GM21526 (cell line): Measurements from ENCODE around the gene CRYAA.

Source experiments
- ATAC-seq: cut with Tn5 transposase; IDR thresholded peaks from one replicate; pipeline ENCODE4 v1.9.1; 2021; ENCODE audit warnings: moderate library complexity; ENCODE audit not compliant: unreplicated experiment, low FRiP score

The CRYAA gene

GRCh38 chr21:43198376-43198775, 29.6 kb downstream of the CRYAA start:
- ATAC-seq: no peak

GRCh38 chr21:43201491-43201890, 32.7 kb downstream of the CRYAA start:
- no peak for ATAC-seq

DNA sequence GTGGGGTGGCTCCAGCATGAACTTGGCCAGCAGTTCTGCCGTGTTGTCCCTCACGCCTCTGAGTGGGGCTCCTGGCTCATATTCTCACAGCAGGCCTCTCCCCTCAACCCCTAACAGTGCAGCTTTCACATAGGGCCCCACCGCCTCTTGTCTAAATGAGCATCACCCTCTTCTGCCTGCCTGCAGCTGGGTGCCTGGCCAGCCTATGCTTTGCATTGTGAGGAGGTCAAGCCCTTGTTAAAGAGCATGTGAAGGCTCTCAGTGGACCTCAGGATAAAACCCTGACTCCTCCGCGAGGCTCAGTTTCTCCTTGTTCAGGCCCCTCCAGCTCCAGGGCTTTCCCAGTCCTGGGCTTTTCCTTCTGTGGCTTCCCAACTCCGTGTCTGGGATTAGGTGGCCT, 34.8 kb downstream of the CRYAA start:
- ATAC-seq: no peak

GRCh38 chr21:43204638-43205037, 35.8 kb downstream of the CRYAA start:
- ATAC-seq: no peak

GRCh38 chr21:43206231-43207042, 37.6 kb downstream of the CRYAA start:
- ATAC-seq: no peak

- no peak for ATAC-seq
Observed at GRCh38 chr21:43207043-43207315, 38.2 kb downstream of the CRYAA start.

DNA sequence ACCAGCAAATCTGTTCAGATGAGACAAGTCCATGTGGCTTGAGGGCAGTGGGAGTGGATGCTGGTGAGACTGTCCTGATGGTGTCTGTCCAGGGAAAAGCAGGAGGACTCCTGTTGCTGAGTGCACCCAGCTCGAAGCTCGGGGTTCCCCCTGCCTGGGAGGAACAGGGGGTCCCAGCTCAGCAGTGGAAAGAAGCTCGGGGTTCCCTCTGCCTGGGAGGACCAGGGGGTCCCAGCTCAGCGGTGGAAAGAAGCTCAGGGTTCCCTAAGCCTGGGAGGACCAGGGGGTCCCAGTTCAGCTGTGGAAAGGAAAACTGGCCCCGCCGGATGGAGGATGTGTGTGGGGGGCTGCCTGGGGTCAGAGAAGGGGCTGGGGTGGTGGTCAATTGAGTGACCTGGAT, 39.1 kb downstream of the CRYAA start:
- no peak for ATAC-seq

GRCh38 chr21:43208561-43209332, 39.9 kb downstream of the CRYAA start:
- ATAC-seq: no peak

- ATAC-seq: no peak
Observed at GRCh38 chr21:43209575-43210453, 41.0 kb downstream of the CRYAA start.

DNA sequence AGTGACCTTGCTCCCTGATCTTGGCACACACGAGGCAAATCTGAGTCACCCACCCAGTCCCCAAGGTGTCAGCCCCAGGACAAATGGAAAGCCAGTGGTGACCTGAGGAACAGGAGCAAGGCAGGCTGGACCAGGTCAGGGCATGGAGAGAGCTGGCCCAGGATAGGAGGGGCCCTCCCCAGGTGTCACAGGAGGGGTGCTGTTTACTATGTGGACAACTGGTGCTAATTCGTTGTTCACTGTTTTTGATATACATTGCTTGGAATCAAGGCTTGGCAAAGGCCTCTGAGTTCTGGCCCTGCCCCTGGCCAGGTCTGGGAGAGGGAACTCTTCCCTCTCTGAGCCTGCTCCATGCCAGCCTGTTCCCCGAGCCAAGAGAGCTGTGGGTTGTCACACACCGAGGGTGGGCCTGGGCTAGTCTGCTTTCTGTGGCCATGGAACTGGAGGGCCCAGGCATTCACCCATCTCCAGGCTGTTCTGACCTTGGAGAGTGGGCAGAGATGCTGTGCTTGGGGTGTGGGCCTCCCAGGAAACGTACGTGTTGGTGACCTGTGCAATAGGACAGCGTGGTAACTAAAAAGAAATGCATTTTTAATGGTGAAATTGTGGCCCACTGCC, 41.8 kb downstream of the CRYAA start:
- ATAC-seq: no peak

- no peak for ATAC-seq
Observed at GRCh38 chr21:43211072-43211759, 42.4 kb downstream of the CRYAA start.

DNA sequence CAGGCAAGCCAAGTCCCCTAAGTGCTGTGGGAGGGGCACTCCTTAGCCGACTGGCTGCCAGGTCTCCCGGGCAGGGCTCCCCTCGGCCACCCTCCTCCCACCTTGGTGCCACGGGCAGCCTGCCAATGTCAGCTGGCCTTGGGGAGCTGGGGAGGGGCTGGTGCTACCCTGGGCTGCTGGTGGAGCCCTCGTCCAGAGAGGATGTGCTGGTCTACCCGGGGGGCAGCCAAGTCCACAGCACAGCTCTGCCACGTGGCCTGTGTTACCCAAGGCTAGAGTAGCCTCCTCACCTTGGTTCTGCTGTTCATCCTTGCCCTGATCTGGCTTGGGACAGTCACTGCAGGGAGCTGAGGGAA, 42.9 kb downstream of the CRYAA start:
- no peak for ATAC-seq
